Endothelial cell of umbilical vein (primary cell): ENCODE data around the gene PRKAB1. TPM values are rescaled to one million over a fixed set of nuclear protein-coding genes. Genes with fewer than 3 reads are reported as not detected.
A peak's percentile ranks its signal among the peaks of the same experiment; 100 is the strongest.

ENCODE experiments used
- BruUV-seq: library from RNA; stranded (reverse); fragments of 400-500 nt; replicated peaks from 2 replicates; lab custom pipeline; 2021; lab: Mats Ljungman, UMichigan
- CTCF ChIA-PET: fragments of 300-600, 350-600 bp; sonication (Branson Sonifier 250); formaldehyde crosslinking; loops from one replicate; lab custom pipeline; 2021; ENCODE audit warnings: antibody characterized with exemption, inconsistent platforms; lab: Charles Lee
- POLR2A ChIA-PET: fragments of 300-600, 350-600 bp; sonication (Branson Sonifier 250); formaldehyde crosslinking; loops from one replicate; lab custom pipeline; 2021; ENCODE audit warnings: antibody characterized with exemption, inconsistent platforms; lab: Charles Lee
- DNase-seq: peaks from one replicate; pipeline ENCODE4 v3.0.0-alpha.2; 2011; ENCODE audit warnings: low read depth, low spot score
- FAIRE-seq: peaks from 2 replicates; lab custom pipeline; 2011; peaks lifted over from hg19 to GRCh38; lab: Jason Lieb, UNC
- H2AFZ ChIP-seq: 2 replicates; pipeline ENCODE4 v1.6.0; 2012; ENCODE audit warnings: low read depth, low read length, control low read depth, inconsistent platforms
- H3K27ac ChIP-seq: 2 replicates; pipeline ENCODE4 v1.5.1; 2011; ENCODE audit warnings: low read depth, mild to moderate bottlenecking, control low read depth, low read length, moderate library complexity; ENCODE audit not compliant: insufficient read depth
- H3K27me3 ChIP-seq, 2 experiments: 2 replicates each; pipeline versions ENCODE4 v1.6.0 to v1.6.1; 2011; ENCODE audit warnings: low read length in 2 of 2, mixed read lengths in 1 of 2; ENCODE audit not compliant: control insufficient read depth in 2 of 2, insufficient read depth in 2 of 2
- H3K36me3 ChIP-seq, 2 experiments: 2 replicates in 1 of 2; 3 replicates in 1 of 2; pipeline ENCODE4 v1.5.1; 2011; ENCODE audit warnings: low read length in 2 of 2, mild to moderate bottlenecking in 1 of 2, moderate library complexity in 1 of 2; ENCODE audit not compliant: control insufficient read depth in 2 of 2, insufficient read depth in 2 of 2; ENCODE audit errors: extremely low read depth in 1 of 2
- H3K4me1 ChIP-seq: 3 replicates; pipeline ENCODE4 v1.5.1; 2011; ENCODE audit warnings: mild to moderate bottlenecking, low read length; ENCODE audit not compliant: control insufficient read depth, insufficient read depth; ENCODE audit errors: extremely low read depth
- H3K4me2 ChIP-seq: 2 replicates; pipeline ENCODE4 v1.6.1; 2011; ENCODE audit warnings: low read length, control low read depth, mixed read lengths; ENCODE audit not compliant: insufficient read depth
- H3K4me3 ChIP-seq, 3 experiments: fragments of 200-600 bp in 1 of 3; sonication (generic), shearing (Covaris generic) in 1 of 3; replicated peaks in 1 of 3; 2 replicates each; pipeline ENCODE4 v1.5.1; 2011 to 2016; ENCODE audit warnings: control low read depth in 3 of 3, low read length in 3 of 3, mild to moderate bottlenecking in 2 of 3, inconsistent platforms in 1 of 3, low read depth in 1 of 3, moderate library complexity in 1 of 3; ENCODE audit not compliant: insufficient read depth in 1 of 3
- H3K79me2 ChIP-seq: 2 replicates; pipeline ENCODE4 v1.6.0; 2012; ENCODE audit warnings: low read length, inconsistent platforms; ENCODE audit not compliant: control insufficient read depth, insufficient read depth
- H3K9ac ChIP-seq: replicated peaks from 2 replicates; pipeline ENCODE3; 2011; ENCODE audit warnings: low read length, control low read depth; ENCODE audit not compliant: insufficient read depth; ENCODE audit errors: extremely low read depth
- H3K9me1 ChIP-seq: replicated peaks from 3 replicates; pipeline ENCODE4 v1.6.0; 2011; ENCODE audit warnings: mild to moderate bottlenecking, low read length; ENCODE audit not compliant: control insufficient read depth, insufficient read depth; ENCODE audit errors: extremely low read depth
- H3K9me3 ChIP-seq: replicated peaks from 2 replicates; pipeline ENCODE4 v1.5.1; 2012; ENCODE audit warnings: low read length, inconsistent platforms; ENCODE audit not compliant: control insufficient read depth, insufficient read depth
- H4K20me1 ChIP-seq: replicated peaks from 2 replicates; pipeline ENCODE3; 2011; ENCODE audit warnings: mild to moderate bottlenecking, low read length; ENCODE audit not compliant: control insufficient read depth, insufficient read depth; ENCODE audit errors: extremely low read depth
- FOS ChIP-seq: IDR thresholded peaks from 2 replicates; pipeline ENCODE4 v1.6.1; 2011; ENCODE audit warnings: mild to moderate bottlenecking, low read length, moderate library complexity, borderline replicate concordance; ENCODE audit not compliant: insufficient read depth
- GATA2 ChIP-seq: IDR thresholded peaks from 2 replicates; pipeline ENCODE4 v1.7.0; 2011; ENCODE audit warnings: low read depth, mild to moderate bottlenecking, moderate library complexity, mixed read lengths, low read length; ENCODE audit not compliant: insufficient read length, insufficient read depth
- JUN ChIP-seq: IDR thresholded peaks from 2 replicates; pipeline ENCODE4 v1.6.1; 2011; ENCODE audit warnings: borderline replicate concordance, low read depth; ENCODE audit not compliant: insufficient read length, insufficient read depth
- MYC ChIP-seq: IDR thresholded peaks from one replicate; pipeline ENCODE4 v1.6.1; 2011; ENCODE audit warnings: mild to moderate bottlenecking, low read depth, low read length
- POLR2A ChIP-seq: IDR thresholded peaks from 2 replicates; pipeline ENCODE4 v1.6.1; 2012; ENCODE audit warnings: low read depth, mild to moderate bottlenecking, control low read depth, low read length
- POLR2AphosphoS5 ChIP-seq: IDR thresholded peaks from 2 replicates; pipeline ENCODE4 v1.6.1; 2012; ENCODE audit warnings: low read depth, mild to moderate bottlenecking, control low read depth, low read length, moderate library complexity; ENCODE audit not compliant: insufficient read depth
- dilution Hi-C: fragments of 300-500 bp; cut with MboI; formaldehyde crosslinking; loops from one replicate; pipeline ENCODE4 v1.15.0; 2019; ENCODE audit warnings: low sequenced_read_pairs; ENCODE audit not compliant: extremely low pct_ligation_motif_present
- intact Hi-C: fragments of 100-400 bp; cut with micrococcal nuclease; formaldehyde crosslinking; loops from one replicate; pipeline ENCODE4 v1.10.0; 2022
- polyA plus RNA-seq, 4 experiments: library from polyadenylated mRNA; depleted of rRNA in 3 of 4; stranded (reverse) in 3 of 4; unstranded in 1 of 4; fragments of >200 nt; gene quantifications; 2 replicates each; pipeline versions ENCODE4 v1.2.1 to v1.2.3, GENCODE V29; 2011 to 2012; ENCODE audit warnings: missing spikeins in 1 of 4
- total RNA-seq: library from RNA; stranded (reverse); gene quantifications from 2 replicates; pipeline ENCODE4 v1.2.3, GENCODE V29; 2021

PRKAB1 gene
- total and polyA plus RNA-seq, 2 donors (not counting 3 experiments of a cell fraction or from before 2014, with no cell fraction given): 23.1 to 27.0 TPM

DNA sequence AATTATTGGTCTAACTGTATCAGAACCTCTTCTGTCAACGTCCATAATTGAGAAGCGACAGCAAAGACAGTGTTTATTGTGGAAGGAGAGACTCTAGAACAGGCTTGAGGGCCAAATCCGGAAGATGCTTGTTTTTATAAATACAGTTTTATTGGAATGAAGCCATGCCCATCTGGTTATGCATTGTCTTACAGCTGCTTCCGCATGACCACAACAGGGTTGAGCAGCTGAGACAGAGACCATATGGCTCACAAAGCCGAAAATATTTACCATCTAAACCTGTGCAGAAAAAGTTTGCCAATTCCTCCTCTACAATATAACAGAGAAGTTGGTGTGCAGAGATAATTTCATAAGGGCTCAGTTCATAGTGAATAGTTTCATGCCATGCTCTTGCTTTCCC is 24.5 kb downstream of the PRKAB1 start:
- intact Hi-C loops (no loop called here), dilution Hi-C loops (no loop called here)
- Histone ChIP-seq H3K4me2 (peak overlapping the region; percentile 78), H2AFZ (no peak overlapping the region), H3K27ac (peak overlapping the region; percentile 50), H3K27me3 (no peaks in the 10 kb centered on the region), H3K36me3 (no peaks in the 10 kb centered on the region), H3K9ac (peak overlapping the region; percentile 40), H3K9me1 (no peaks in the 10 kb centered on the region), H3K4me3 (no peak overlapping the region), H3K79me2 (no peaks in the 10 kb centered on the region), H3K4me1 (peaks cover 30% of the 10 kb centered on the region), H3K9me3 (no peaks in the 10 kb centered on the region), H4K20me1 (no peaks in the 10 kb centered on the region)
- POLR2A ChIA-PET: no interaction called here
- FAIRE-seq: no peak
- peak; percentile 85 for DNase-seq
- CTCF ChIA-PET: interaction anchor here (1.0 to 1.6 kb wide), 4 partner anchors 11 to 88 kb away, joined by 3 to 6 read pairs (median 4); partner anchors contain the start of gene PRKAB1
- TF ChIP-seq POLR2A: no peak
- peak; percentile 76 for TF ChIP-seq POLR2AphosphoS5
- TF ChIP-seq JUN: peak; percentile 40
- no TSS peak for BruUV-seq

DNA sequence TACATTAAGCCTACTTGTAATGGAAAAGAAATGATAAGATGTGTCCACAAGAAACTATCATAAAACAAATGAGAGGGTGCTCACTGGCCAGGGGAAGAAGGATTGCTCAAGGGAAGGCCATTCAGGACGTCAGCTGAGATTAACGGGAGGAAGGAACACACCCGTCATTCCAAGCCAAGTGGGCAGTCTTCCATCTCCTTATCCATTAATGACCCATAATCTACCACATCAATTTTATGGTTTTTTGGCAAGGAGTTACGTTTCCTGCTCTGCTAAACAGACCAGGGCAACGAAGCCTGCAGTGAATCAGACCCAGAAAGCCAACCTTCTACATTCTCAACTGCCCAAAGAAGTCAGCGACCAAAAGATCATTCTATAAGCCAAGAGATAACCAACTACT is 25.1 kb downstream of the PRKAB1 start:
- H3K27me3 ChIP-seq: no peaks in the 10 kb centered on the region
- TF ChIP-seq FOS (peak; percentile 69), POLR2AphosphoS5 (peak; percentile 68), MYC (no peak), GATA2 (peak; percentile 96), POLR2A (no peak)
- ChIA-PET CTCF (interaction anchor here (1.0 to 1.6 kb wide), 3 partner anchors 12 to 88 kb away, joined by 3 to 6 read pairs (median 4); partner anchors contain the start of gene PRKAB1), POLR2A (no interaction called here)
- H3K4me3 ChIP-seq: peak overlapping the region in 1 of 3 experiments; percentile 23
- H2AFZ ChIP-seq: no peak overlapping the region
- H3K9ac ChIP-seq: peak overlapping the region; percentile 36
- H3K27ac ChIP-seq: peak overlapping the region; percentile 50
- intact Hi-C loops (loop anchor here (1.0 kb wide), 5 partner anchors 11 to 87 kb away; no protein-coding TSS in a partner anchor), dilution Hi-C loops (no loop called here)
- FAIRE-seq (peak; percentile 99), DNase-seq (peak; percentile 95)
- no peaks in the 10 kb centered on the region for H3K36me3 ChIP-seq
- no peaks in the 10 kb centered on the region for H3K9me3 ChIP-seq
- no TSS peak for BruUV-seq
- no peaks in the 10 kb centered on the region for H3K79me2 ChIP-seq
- peak overlapping the region; percentile 78 for H3K4me2 ChIP-seq
- H4K20me1 ChIP-seq: no peaks in the 10 kb centered on the region
- no peaks in the 10 kb centered on the region for H3K9me1 ChIP-seq
- peaks cover 30% of the 10 kb centered on the region for H3K4me1 ChIP-seq
